Prostate gland (tissue), 2 donors: ENCODE measurements around the gene HOXC6. TPM values are rescaled to one million over a fixed set of nuclear protein-coding genes. Genes with fewer than 3 reads are reported as not detected.

Experiments used
- DNase-seq: peaks from one replicate; pipeline ENCODE4 v3.0.0-alpha.2; 2019; ENCODE audit warnings: low spot score
- H3K27ac ChIP-seq, 2 donors: fragments of 200-600 bp; sonication (generic); 2 replicates each; pipeline ENCODE4 v1.5.1; 2017 to 2019
- H3K27me3 ChIP-seq: fragments of 200-600 bp; sonication (generic); replicated peaks from 2 replicates; pipeline ENCODE4 v1.5.1; 2019; ENCODE audit not compliant: insufficient read depth
- H3K36me3 ChIP-seq, 2 donors: fragments of 200-600 bp; sonication (generic); 1 replicate in 1 of 2; 2 replicates in 1 of 2; pipeline versions ENCODE4 v1.5.1 to v1.8.1; 2017 to 2019
- H3K4me1 ChIP-seq: fragments of 200-600 bp; sonication (generic); replicated peaks from 2 replicates; pipeline ENCODE4 v1.5.1; 2019
- H3K4me3 ChIP-seq, 2 donors: fragments of 200-600 bp; sonication (generic); 2 replicates each; pipeline ENCODE4 v1.5.1; 2017 to 2019
- H3K9me3 ChIP-seq: fragments of 200-600 bp; sonication (generic); 2 replicates; pipeline ENCODE4 v1.5.1; 2017
- POLR2A ChIP-seq: fragments of 450-650 bp; IDR thresholded peaks from one replicate; pipeline ENCODE4 v1.6.1; 2016; ENCODE audit warnings: antibody characterized with exemption, mild to moderate bottlenecking
- POLR2AphosphoS5 ChIP-seq: sonication (generic); formaldehyde crosslinking; IDR thresholded peaks from one replicate; pipeline ENCODE4 v1.6.1; 2017; ENCODE audit warnings: antibody characterized with exemption
- WGBS: methylation state at CpG from one replicate; pipeline ENCODE4 v1.1.5; 2018; 5-methylcytosine and 5-hydroxymethylcytosine counted together
- intact Hi-C: fragments of 100-400 bp; cut with DNase I; formaldehyde crosslinking; loops from one replicate; pipeline ENCODE4 v1.14.2; 2022
- total RNA-seq, 2 donors: library from RNA; depleted of rRNA; stranded (reverse); fragments of >200 nt; gene quantifications; one replicate each; pipeline ENCODE4 v1.1.0, GENCODE V29; 2016
- TF ChIP-seq, protein P1 (sequence below), 4 experiments: fragments of 200-600 bp in 2 of 4; fragments of 450-650 bp in 2 of 4; sonication (generic) in 2 of 4; IDR thresholded peaks; 1 replicate in 3 of 4; 2 replicates in 1 of 4; pipeline ENCODE4 v1.5.1; 2016 to 2019; ENCODE audit warnings: antibody characterized with exemption in 4 of 4, mild to moderate bottlenecking in 2 of 4, moderate library complexity in 2 of 4

The HOXC6 gene
- total RNA-seq, 2 donors from 2014 or later, result 1.3 TPM; not detected in 1

DNA sequence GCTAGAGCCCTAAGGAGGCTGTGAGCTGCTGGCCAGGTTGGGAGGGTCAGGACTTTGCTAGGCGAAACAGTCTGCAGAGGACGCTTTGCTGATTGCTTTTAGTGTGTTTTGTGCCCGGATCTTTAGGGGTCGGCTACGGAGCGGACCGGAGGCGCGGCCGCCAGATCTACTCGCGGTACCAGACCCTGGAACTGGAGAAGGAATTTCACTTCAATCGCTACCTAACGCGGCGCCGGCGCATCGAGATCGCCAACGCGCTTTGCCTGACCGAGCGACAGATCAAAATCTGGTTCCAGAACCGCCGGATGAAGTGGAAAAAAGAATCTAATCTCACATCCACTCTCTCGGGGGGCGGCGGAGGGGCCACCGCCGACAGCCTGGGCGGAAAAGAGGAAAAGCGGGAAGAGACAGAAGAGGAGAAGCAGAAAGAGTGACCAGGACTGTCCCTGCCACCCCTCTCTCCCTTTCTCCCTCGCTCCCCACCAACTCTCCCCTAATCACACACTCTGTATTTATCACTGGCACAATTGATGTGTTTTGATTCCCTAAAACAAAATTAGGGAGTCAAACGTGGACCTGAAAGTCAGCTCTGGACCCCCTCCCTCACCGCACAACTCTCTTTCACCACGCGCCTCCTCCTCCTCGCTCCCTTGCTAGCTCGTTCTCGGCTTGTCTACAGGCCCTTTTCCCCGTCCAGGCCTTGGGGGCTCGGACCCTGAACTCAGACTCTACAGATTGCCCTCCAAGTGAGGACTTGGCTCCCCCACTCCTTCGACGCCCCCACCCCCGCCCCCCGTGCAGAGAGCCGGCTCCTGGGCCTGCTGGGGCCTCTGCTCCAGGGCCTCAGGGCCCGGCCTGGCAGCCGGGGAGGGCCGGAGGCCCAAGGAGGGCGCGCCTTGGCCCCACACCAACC is 1.5 kb downstream of the HOXC6 start:
- Histone ChIP-seq H3K27ac (no peak overlapping the region), H3K4me3 (no peak overlapping the region), H3K27me3 (peaks cover 73% of the 10 kb centered on the region), H3K36me3 (no peaks in the 10 kb centered on the region), H3K4me1 (peaks cover 9% of the 10 kb centered on the region), H3K9me3 (no peaks in the 10 kb centered on the region)
- WGBS, result 13% methylated on average over 52 of the region's 53 CpGs
- no peak for DNase-seq
- intact Hi-C loops, result no loop called here
- TF ChIP-seq, protein P1, sequence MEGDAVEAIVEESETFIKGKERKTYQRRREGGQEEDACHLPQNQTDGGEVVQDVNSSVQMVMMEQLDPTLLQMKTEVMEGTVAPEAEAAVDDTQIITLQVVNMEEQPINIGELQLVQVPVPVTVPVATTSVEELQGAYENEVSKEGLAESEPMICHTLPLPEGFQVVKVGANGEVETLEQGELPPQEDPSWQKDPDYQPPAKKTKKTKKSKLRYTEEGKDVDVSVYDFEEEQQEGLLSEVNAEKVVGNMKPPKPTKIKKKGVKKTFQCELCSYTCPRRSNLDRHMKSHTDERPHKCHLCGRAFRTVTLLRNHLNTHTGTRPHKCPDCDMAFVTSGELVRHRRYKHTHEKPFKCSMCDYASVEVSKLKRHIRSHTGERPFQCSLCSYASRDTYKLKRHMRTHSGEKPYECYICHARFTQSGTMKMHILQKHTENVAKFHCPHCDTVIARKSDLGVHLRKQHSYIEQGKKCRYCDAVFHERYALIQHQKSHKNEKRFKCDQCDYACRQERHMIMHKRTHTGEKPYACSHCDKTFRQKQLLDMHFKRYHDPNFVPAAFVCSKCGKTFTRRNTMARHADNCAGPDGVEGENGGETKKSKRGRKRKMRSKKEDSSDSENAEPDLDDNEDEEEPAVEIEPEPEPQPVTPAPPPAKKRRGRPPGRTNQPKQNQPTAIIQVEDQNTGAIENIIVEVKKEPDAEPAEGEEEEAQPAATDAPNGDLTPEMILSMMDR (IDR thresholded peaks at IDR 0.05), result no peak
- no peak for TF ChIP-seq POLR2AphosphoS5

DNA sequence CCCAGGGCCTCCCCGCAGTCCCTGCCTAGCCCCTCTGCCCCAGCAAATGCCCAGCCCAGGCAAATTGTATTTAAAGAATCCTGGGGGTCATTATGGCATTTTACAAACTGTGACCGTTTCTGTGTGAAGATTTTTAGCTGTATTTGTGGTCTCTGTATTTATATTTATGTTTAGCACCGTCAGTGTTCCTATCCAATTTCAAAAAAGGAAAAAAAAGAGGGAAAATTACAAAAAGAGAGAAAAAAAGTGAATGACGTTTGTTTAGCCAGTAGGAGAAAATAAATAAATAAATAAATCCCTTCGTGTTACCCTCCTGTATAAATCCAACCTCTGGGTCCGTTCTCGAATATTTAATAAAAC is 2.2 kb downstream of the HOXC6 start:
- H3K4me1 ChIP-seq, result peaks cover 9% of the 10 kb centered on the region
- DNase-seq, result no peak
- TF ChIP-seq, protein P1 (IDR thresholded peaks at IDR 0.05), result no peak
- peaks cover 76% of the 10 kb centered on the region for H3K27me3 ChIP-seq
- intact Hi-C loops, result no loop called here
- no peaks in the 10 kb centered on the region for H3K9me3 ChIP-seq
- H3K27ac ChIP-seq, result no peak overlapping the region
- H3K36me3 ChIP-seq, result no peaks in the 10 kb centered on the region
- H3K4me3 ChIP-seq, result no peak overlapping the region
- 34% methylated on average over 7 of the region's 7 CpGs for WGBS

DNA sequence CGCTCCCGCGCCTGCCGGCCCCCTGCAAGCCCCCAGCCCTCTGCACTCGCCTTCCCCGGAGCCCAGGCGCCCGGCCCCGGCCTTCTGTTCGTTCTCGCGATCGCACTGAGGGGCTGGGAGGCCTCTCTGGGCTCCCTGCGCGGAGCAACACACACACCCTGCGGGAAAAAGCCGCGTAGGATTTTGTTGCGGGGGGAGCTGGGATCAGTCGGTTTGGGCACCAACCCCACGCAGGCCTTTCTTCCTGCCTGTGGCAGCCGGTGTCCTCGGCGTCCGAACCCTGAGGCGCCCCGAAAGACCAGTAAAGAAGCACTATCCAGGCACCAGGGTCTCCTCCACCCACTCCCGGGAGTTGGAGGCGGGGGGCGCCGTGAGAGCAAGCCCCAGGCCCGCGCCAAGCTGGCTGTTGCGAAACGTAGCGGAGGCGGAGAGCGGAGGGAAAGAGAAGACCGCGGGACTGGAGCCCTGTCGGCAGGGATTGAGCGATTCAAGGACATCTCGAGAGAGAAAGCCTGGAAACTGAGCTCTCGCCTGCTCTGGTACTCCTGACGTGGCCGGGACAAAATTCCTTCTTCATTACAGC is 2.7 kb downstream of the HOXC6 start:
- Histone ChIP-seq H3K4me1 (peaks cover 9% of the 10 kb centered on the region), H3K4me3 (no peak overlapping the region), H3K27ac (no peak overlapping the region), H3K9me3 (no peaks in the 10 kb centered on the region), H3K36me3 (no peaks in the 10 kb centered on the region), H3K27me3 (peaks cover 79% of the 10 kb centered on the region)
- TF ChIP-seq POLR2AphosphoS5, result no peak
- TF ChIP-seq POLR2A, result no peak
- TF ChIP-seq, protein P1 (IDR thresholded peaks at IDR 0.05), result no peak
- intact Hi-C loops, result no loop called here
- WGBS, result 5% methylated on average over 46 of the region's 46 CpGs
- no peak for DNase-seq

DNA sequence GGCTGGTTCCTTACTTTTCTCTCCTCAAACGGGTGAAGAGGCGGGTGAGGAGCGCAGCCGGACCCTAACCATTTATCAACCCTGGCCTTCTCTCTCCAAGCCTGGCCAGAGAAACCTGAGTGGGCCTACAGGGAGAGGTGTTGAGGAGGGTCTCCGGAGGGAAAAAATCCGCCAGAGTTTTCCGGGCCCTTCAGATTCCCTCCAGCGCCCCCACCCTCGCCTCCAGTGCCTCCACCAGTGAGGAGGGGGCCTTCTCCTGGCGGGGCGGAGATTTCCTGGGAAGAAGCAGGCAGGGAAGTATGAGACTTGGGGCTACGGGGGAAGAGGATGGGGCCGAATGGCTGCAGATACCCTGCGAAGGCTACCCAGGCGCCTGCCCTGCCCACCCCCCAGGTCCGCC is 3.2 kb downstream of the HOXC6 start:
- Histone ChIP-seq H3K36me3 (no peaks in the 10 kb centered on the region), H3K9me3 (no peaks in the 10 kb centered on the region), H3K4me1 (peaks cover 9% of the 10 kb centered on the region), H3K4me3 (no peak overlapping the region), H3K27me3 (peaks cover 80% of the 10 kb centered on the region), H3K27ac (no peak overlapping the region)
- DNase-seq, result no peak
- intact Hi-C loops, result no loop called here
- WGBS, result 39% methylated on average over 16 of the region's 16 CpGs
- TF ChIP-seq POLR2A (no peak), POLR2AphosphoS5 (no peak)
- TF ChIP-seq, protein P1 (IDR thresholded peaks at IDR 0.05), result no peak
